H1 (cell line): ENCODE data around the gene MTPN. TPM values are rescaled to one million over a fixed set of nuclear protein-coding genes. Genes with fewer than 3 reads are reported as not detected.

Experiments used
- CTCF ChIA-PET: fragments of 300-600 bp; sonication (Branson Sonifier 250); formaldehyde crosslinking; loops from one replicate; lab custom pipeline; 2021; ENCODE audit not compliant: partially characterized antibody; lab: Charles Lee
- POLR2A ChIA-PET: fragments of 300-600 bp; sonication (Branson Sonifier 250); formaldehyde crosslinking; loops from one replicate; lab custom pipeline; 2021; ENCODE audit warnings: inconsistent platforms; ENCODE audit not compliant: partially characterized antibody; lab: Charles Lee
- DNase-seq, 2 experiments: peaks; one replicate each; pipeline versions ENCODE4 v3.0.0 to v3.0.0-alpha.2; 2010 to 2022; ENCODE audit warnings: low spot score in 2 of 2, low read depth in 1 of 2, mixed read lengths in 1 of 2
- FAIRE-seq: peaks from 2 replicates; lab custom pipeline; 2011; peaks lifted over from hg19 to GRCh38; lab: Jason Lieb, UNC
- H2AFZ ChIP-seq: 2 replicates; pipeline ENCODE4 v1.8.1; 2012; ENCODE audit warnings: low read length, inconsistent platforms
- H2AK5ac ChIP-seq: 2 replicates; pipeline ENCODE4 v1.6.1; 2013; ENCODE audit warnings: low read depth, low read length
- H2BK120ac ChIP-seq: replicated peaks from 2 replicates; pipeline ENCODE3; 2013; ENCODE audit warnings: low read depth, low read length, inconsistent platforms
- H2BK12ac ChIP-seq: 2 replicates; pipeline ENCODE4 v1.6.1; 2013; ENCODE audit warnings: low read depth, low read length
- H2BK15ac ChIP-seq: 2 replicates; pipeline ENCODE4 v1.6.1; 2013; ENCODE audit warnings: low read length
- H2BK20ac ChIP-seq: 2 replicates; pipeline ENCODE4 v1.6.1; 2013; ENCODE audit warnings: low read length
- H2BK5ac ChIP-seq: 2 replicates; pipeline ENCODE4 v1.6.1; 2013; ENCODE audit warnings: low read depth, low read length
- H3K14ac ChIP-seq: 2 replicates; pipeline ENCODE4 v1.6.1; 2013; ENCODE audit warnings: inconsistent platforms; ENCODE audit not compliant: insufficient read length
- H3K18ac ChIP-seq: 2 replicates; pipeline ENCODE4 v1.6.1; 2013; ENCODE audit warnings: low read length; ENCODE audit errors: extremely low read depth
- H3K23ac ChIP-seq: 2 replicates; pipeline ENCODE4 v1.6.1; 2013; ENCODE audit warnings: inconsistent platforms; ENCODE audit not compliant: insufficient read length
- H3K23me2 ChIP-seq: 2 replicates; pipeline ENCODE4 v1.6.1; 2013; ENCODE audit warnings: low read depth, low read length
- H3K27ac ChIP-seq: 2 replicates; pipeline ENCODE4 v1.6.1; 2011; ENCODE audit warnings: low read depth, low read length, inconsistent platforms
- H3K27me3 ChIP-seq, 4 experiments: replicated peaks in 1 of 4; 1 replicate in 1 of 4; 2 replicates in 3 of 4; pipeline versions ENCODE4 v1.6.1 to v1.8.1; 2011 to 2013; ENCODE audit warnings: low read length in 3 of 4, mild to moderate bottlenecking in 3 of 4, inconsistent platforms in 2 of 4, mixed read lengths in 2 of 4, moderate library complexity in 1 of 4; ENCODE audit not compliant: control insufficient read depth in 3 of 4, insufficient read depth in 3 of 4; ENCODE audit errors: extremely low read depth in 1 of 4
- H3K36me3 ChIP-seq, 4 experiments: 2 replicates each; pipeline versions ENCODE4 v1.6.1 to v1.8.1; 2011 to 2013; ENCODE audit warnings: mild to moderate bottlenecking in 4 of 4, low read length in 3 of 4, moderate library complexity in 2 of 4, control low read depth in 1 of 4, inconsistent platforms in 1 of 4; ENCODE audit not compliant: insufficient read depth in 4 of 4, control insufficient read depth in 2 of 4
- H3K4ac ChIP-seq: replicated peaks from 2 replicates; pipeline ENCODE3; 2013; ENCODE audit warnings: low read length, low read depth, mixed read lengths, inconsistent platforms; ENCODE audit not compliant: insufficient read length
- H3K4me1 ChIP-seq, 4 experiments: replicated peaks in 1 of 4; 1 replicate in 1 of 4; 2 replicates in 3 of 4; pipeline versions ENCODE4 v1.6.1 to v1.8.1; 2011 to 2013; ENCODE audit warnings: low read length in 3 of 4, inconsistent platforms in 2 of 4, mixed read lengths in 1 of 4; ENCODE audit not compliant: insufficient read depth in 4 of 4, control insufficient read depth in 3 of 4
- H3K4me2 ChIP-seq, 2 experiments: 2 replicates each; pipeline versions ENCODE4 v1.6.1 to v1.8.1; 2011 to 2013; ENCODE audit warnings: low read depth in 2 of 2, low read length in 2 of 2, control low read depth in 1 of 2, inconsistent platforms in 1 of 2, mild to moderate bottlenecking in 1 of 2; ENCODE audit not compliant: insufficient read depth in 1 of 2
- H3K4me3 ChIP-seq, 4 experiments: fragments of 200-600, 300-600 bp in 1 of 4; sonication (generic), shearing (Covaris generic), sonication (Bioruptor Twin) in 1 of 4; 2 replicates each; pipeline versions ENCODE4 v1.5.1 to v1.8.1; 2011 to 2016; ENCODE audit warnings: low read length in 4 of 4, low read depth in 3 of 4, control low read depth in 2 of 4, inconsistent platforms in 2 of 4, mild to moderate bottlenecking in 2 of 4, mixed read lengths in 1 of 4, moderate library complexity in 1 of 4; ENCODE audit not compliant: insufficient read depth in 2 of 4; ENCODE audit errors: extremely low read depth in 1 of 4
- H3K56ac ChIP-seq: replicated peaks from 2 replicates; pipeline ENCODE3; 2013; ENCODE audit warnings: low read depth, mild to moderate bottlenecking, mixed read lengths, low read length, inconsistent platforms; ENCODE audit not compliant: insufficient read length
- H3K79me1 ChIP-seq: 2 replicates; pipeline ENCODE4 v1.6.1; 2013; ENCODE audit warnings: low read depth, low read length, control low read depth
- H3K79me2 ChIP-seq, 2 experiments: 2 replicates each; pipeline versions ENCODE4 v1.6.1 to v1.8.1; 2012 to 2013; ENCODE audit warnings: low read length in 2 of 2, mild to moderate bottlenecking in 2 of 2, inconsistent platforms in 1 of 2; ENCODE audit not compliant: insufficient read depth in 2 of 2, control insufficient read depth in 1 of 2
- H3K9ac ChIP-seq, 4 experiments: replicated peaks in 1 of 4; 1 replicate in 1 of 4; 2 replicates in 3 of 4; pipeline versions ENCODE4 v1.6.1 to v1.8.1; 2011 to 2013; ENCODE audit warnings: low read depth in 3 of 4, low read length in 3 of 4, control low read depth in 2 of 4, mild to moderate bottlenecking in 2 of 4, moderate library complexity in 2 of 4, inconsistent platforms in 1 of 4; ENCODE audit errors: extremely low read depth in 1 of 4
- H3K9me3 ChIP-seq, 2 experiments: 2 replicates each; pipeline versions ENCODE4 v1.6.1 to v1.8.1; 2012 to 2013; ENCODE audit warnings: mild to moderate bottlenecking in 2 of 2, moderate library complexity in 2 of 2, control low read depth in 1 of 2, inconsistent platforms in 1 of 2, low read depth in 1 of 2, low read length in 1 of 2, mixed read lengths in 1 of 2; ENCODE audit not compliant: insufficient read depth in 2 of 2
- H4K20me1 ChIP-seq, 2 experiments: replicated peaks in 1 of 2; 2 replicates each; pipeline versions ENCODE3 to v1.8.1; 2011 to 2013; ENCODE audit warnings: inconsistent platforms in 2 of 2, low read length in 2 of 2, mild to moderate bottlenecking in 1 of 2; ENCODE audit not compliant: insufficient read depth in 2 of 2, control insufficient read depth in 1 of 2
- H4K5ac ChIP-seq: 2 replicates; pipeline ENCODE4 v1.6.1; 2013; ENCODE audit warnings: low read length, low read depth, mixed read lengths, inconsistent platforms; ENCODE audit not compliant: insufficient read length
- H4K8ac ChIP-seq: 2 replicates; pipeline ENCODE4 v1.8.0; 2013; ENCODE audit warnings: mild to moderate bottlenecking, moderate library complexity, low read length, inconsistent platforms; ENCODE audit not compliant: insufficient read depth; ENCODE audit errors: extremely low read depth
- H4K91ac ChIP-seq: replicated peaks from 2 replicates; pipeline ENCODE3; 2013; ENCODE audit warnings: low read length, mixed read lengths, inconsistent platforms; ENCODE audit not compliant: insufficient read length
- CEBPB ChIP-seq: IDR thresholded peaks from 2 replicates; pipeline ENCODE4 v1.6.1; 2012; ENCODE audit warnings: low read depth, low read length
- CHD2 ChIP-seq: IDR thresholded peaks from 2 replicates; pipeline ENCODE4 v1.6.1; 2012; ENCODE audit warnings: low read length, improper control_type of control experiment
- CREB1 ChIP-seq: IDR thresholded peaks from 2 replicates; pipeline ENCODE4 v1.6.1; 2012; ENCODE audit warnings: inconsistent platforms
- EZH2 ChIP-seq: fragments of 200-600 bp; sonication (generic); IDR thresholded peaks from 2 replicates; pipeline ENCODE4 v1.7.1; 2012; ENCODE audit warnings: low read depth, mild to moderate bottlenecking, moderate library complexity, low read length, inconsistent platforms; ENCODE audit not compliant: severe bottlenecking
- GABPA ChIP-seq: IDR thresholded peaks from 2 replicates; pipeline ENCODE4 v1.6.1; 2011; ENCODE audit warnings: mild to moderate bottlenecking, low read length, moderate library complexity, borderline replicate concordance; ENCODE audit not compliant: insufficient read depth
- JUN ChIP-seq: IDR thresholded peaks from 2 replicates; pipeline ENCODE4 v1.6.1; 2011; ENCODE audit warnings: low read depth, mild to moderate bottlenecking, improper control_type of control experiment, low read length
- KDM4A ChIP-seq: IDR thresholded peaks from one replicate; pipeline ENCODE4 v1.7.1; 2012; ENCODE audit warnings: low read depth, mild to moderate bottlenecking, moderate library complexity, low read length, inconsistent platforms; ENCODE audit not compliant: severe bottlenecking
- KDM5A ChIP-seq: fragments of 200-600 bp; IDR thresholded peaks from 2 replicates; pipeline ENCODE4 v1.7.1; 2012; ENCODE audit warnings: mild to moderate bottlenecking, low read length, inconsistent platforms, mixed read lengths
- NANOG ChIP-seq: IDR thresholded peaks from 2 replicates; pipeline ENCODE4 v1.6.1; 2011; ENCODE audit warnings: low read length, low read depth, mild to moderate bottlenecking, inconsistent platforms; ENCODE audit not compliant: insufficient read depth, poor library complexity, severe bottlenecking
- RBBP5 ChIP-seq: IDR thresholded peaks from 2 replicates; pipeline ENCODE4 v1.7.1; 2012; ENCODE audit warnings: low read depth, mild to moderate bottlenecking, inconsistent platforms, low read length, moderate library complexity, borderline replicate concordance
- RXRA ChIP-seq: IDR thresholded peaks from 2 replicates; pipeline ENCODE4 v1.6.1; 2011; ENCODE audit warnings: low read depth, mild to moderate bottlenecking, low read length, moderate library complexity; ENCODE audit not compliant: insufficient read depth
- SIRT6 ChIP-seq: IDR thresholded peaks from one replicate; pipeline ENCODE4 v1.7.1; 2012; ENCODE audit warnings: low read length, inconsistent platforms
- SIX5 ChIP-seq: IDR thresholded peaks from 2 replicates; pipeline ENCODE4 v1.6.1; 2011; ENCODE audit warnings: mild to moderate bottlenecking, low read depth, low read length
- SUZ12 ChIP-seq: fragments of 200-600 bp; sonication (generic); IDR thresholded peaks from 2 replicates; pipeline ENCODE4 v1.6.1; 2012; ENCODE audit warnings: mild to moderate bottlenecking, inconsistent platforms, low read length, moderate library complexity, mixed read lengths
- TAF1 ChIP-seq: IDR thresholded peaks from 2 replicates; pipeline ENCODE4 v1.6.1; 2011; ENCODE audit warnings: mild to moderate bottlenecking, low read depth, low read length
- ZNF274 ChIP-seq: IDR thresholded peaks from 2 replicates; pipeline ENCODE4 v1.7.0; 2012; ENCODE audit warnings: low read length, borderline replicate concordance; ENCODE audit errors: extremely low read depth
- WGBS, 2 experiments: shearing (Covaris generic) in 1 of 2; methylation state at CpG; one replicate each; pipeline versions ENCODE4 v1.1.6 to v1.1.7; 2013 to 2015; ENCODE audit warnings: low lambda C conversion rate in 2 of 2, mixed read lengths in 2 of 2, inconsistent platforms in 1 of 2, low coverage in 1 of 2, missing lambda C conversion rate in 1 of 2; ENCODE audit not compliant: insufficient replicate concordance in 2 of 2, insufficient coverage in 1 of 2, insufficient read length in 1 of 2; ENCODE audit errors: extremely low coverage in 1 of 2, missing lambda C conversion rate in 1 of 2; 5-methylcytosine and 5-hydroxymethylcytosine counted together
- polyA plus RNA-seq, 7 experiments: library from polyadenylated mRNA; depleted of rRNA in 3 of 7; stranded (reverse) in 5 of 7; unstranded in 2 of 7; fragments of >200 nt in 5 of 7; fragments of 200-250 nt in 2 of 7; gene quantifications; 1 replicate in 5 of 7; 2 replicates in 1 of 7; 4 replicates in 1 of 7; pipeline versions ENCODE4 v1.2.1 to v1.2.3, GENCODE V29; 2011 to 2013; ENCODE audit warnings: missing spikeins in 2 of 7, mixed read lengths in 2 of 7
- total RNA-seq: library from RNA; stranded (reverse); fragmentation: NEBNext Ultra II Directional; extraction: Animal tissue kit (Norgen Biotek cat#: 25700); gene quantifications from 2 replicates; pipeline ENCODE4 v1.2.1, GENCODE V29; 2021

The MTPN gene
- total and polyA plus RNA-seq, 2 of the 8 experiments (the other 6 are each of a cell fraction or from before 2014, with no cell fraction given), result 33.0 to 101 TPM

- Histone ChIP-seq H3K27me3 (no peaks in the 10 kb centered on the region), H3K14ac (no peak overlapping the region), H3K9ac (no peak overlapping the region), H3K4me1 (no peaks in the 10 kb centered on the region), H4K20me1 (no peaks in the 10 kb centered on the region), H3K18ac (no peak overlapping the region), H2BK120ac (no peak overlapping the region), H3K36me3 (no peaks in the 10 kb centered on the region; a peak in 1 of 8 replicates), H3K23ac (no peak overlapping the region), H3K4ac (no peak overlapping the region), H3K79me2 (no peaks in the 10 kb centered on the region), H4K5ac (no peak overlapping the region), H2BK15ac (no peak overlapping the region), H4K8ac (no peak overlapping the region), H3K4me3 (no peak overlapping the region), H3K56ac (no peak overlapping the region), H2BK5ac (no peak overlapping the region), H3K23me2 (no peaks in the 10 kb centered on the region), H3K27ac (no peak overlapping the region), H3K79me1 (no peaks in the 10 kb centered on the region), H4K91ac (no peak overlapping the region), H2AK5ac (no peak overlapping the region), H2AFZ (no peak overlapping the region), H3K9me3 (no peaks in the 10 kb centered on the region), H3K4me2 (no peak overlapping the region), H2BK12ac (no peak overlapping the region), H2BK20ac (no peak overlapping the region)
- CTCF ChIA-PET, result interaction anchor here (0.7 to 2.3 kb wide), 3 partner anchors 16 to 320 kb away, joined by 3 to 9 read pairs (median 3); no protein-coding TSS in a partner anchor
- POLR2A ChIA-PET, result no interaction called here
- WGBS, 2 experiments, result 92% methylated on average over 2 of the region's 2 CpGs; no CpG with 5 or more reads in 1 of the 2 experiments
- DNase-seq (no peak), FAIRE-seq (no peak)
- TF ChIP-seq NANOG (no peak), CHD2 (no peak), TAF1 (no peak), GABPA (no peak), JUN (no peak), SUZ12 (no peak), CREB1 (no peak), SIX5 (no peak), RBBP5 (no peak), EZH2 (no peak), KDM5A (no peak), RXRA (no peak), KDM4A (no peak), SIRT6 (no peak), ZNF274 (no peak), CEBPB (no peak)
Measured at GRCh38 chr7:136026209-136026608, 49.0 kb upstream of the MTPN start.
